ENCODE data around the gene HKDC1. TPM values are rescaled to one million over a fixed set of nuclear protein-coding genes. Genes with fewer than 3 reads are reported as not detected.

HKDC1 gene
- total and polyA plus RNA-seq, 4 donors: 0.53 to 20.0 (median 5.2) TPM

- no peaks in the 10 kb centered on the region for H3K27me3 ChIP-seq (ENCODE audit: control insufficient read depth in 4 of 4, insufficient read depth in 4 of 4, low read length in 3 of 4)
- no peak for DNase-seq (ENCODE audit: low spot score)
- TF ChIP-seq EGR1 (IDR thresholded peaks at IDR 0.05; ENCODE audit: low read depth in 2 of 2) (no peak), GABPA (IDR thresholded peaks at IDR 0.05 in 1 of 2, conservative IDR thresholded peaks at IDR 0.05 in 1 of 2) (no peak), JUND (IDR thresholded peaks at IDR 0.05) (no peak), TAF1 (conservative IDR thresholded peaks at IDR 0.05) (no peak), CTCF (IDR thresholded peaks at IDR 0.05; ENCODE audit: low read depth, low read length, missing input control) (no peak), NR2F2 (IDR thresholded peaks at IDR 0.05) (no peak), SP1 (IDR thresholded peaks at IDR 0.05) (no peak), RAD21 (IDR thresholded peaks at IDR 0.05) (no peak), FOXA1 (IDR thresholded peaks at IDR 0.05) (no peak), RXRA (IDR thresholded peaks at IDR 0.05) (no peak), HNF4G (IDR thresholded peaks at IDR 0.05) (no peak)
- TF ChIP-seq, protein P1, sequence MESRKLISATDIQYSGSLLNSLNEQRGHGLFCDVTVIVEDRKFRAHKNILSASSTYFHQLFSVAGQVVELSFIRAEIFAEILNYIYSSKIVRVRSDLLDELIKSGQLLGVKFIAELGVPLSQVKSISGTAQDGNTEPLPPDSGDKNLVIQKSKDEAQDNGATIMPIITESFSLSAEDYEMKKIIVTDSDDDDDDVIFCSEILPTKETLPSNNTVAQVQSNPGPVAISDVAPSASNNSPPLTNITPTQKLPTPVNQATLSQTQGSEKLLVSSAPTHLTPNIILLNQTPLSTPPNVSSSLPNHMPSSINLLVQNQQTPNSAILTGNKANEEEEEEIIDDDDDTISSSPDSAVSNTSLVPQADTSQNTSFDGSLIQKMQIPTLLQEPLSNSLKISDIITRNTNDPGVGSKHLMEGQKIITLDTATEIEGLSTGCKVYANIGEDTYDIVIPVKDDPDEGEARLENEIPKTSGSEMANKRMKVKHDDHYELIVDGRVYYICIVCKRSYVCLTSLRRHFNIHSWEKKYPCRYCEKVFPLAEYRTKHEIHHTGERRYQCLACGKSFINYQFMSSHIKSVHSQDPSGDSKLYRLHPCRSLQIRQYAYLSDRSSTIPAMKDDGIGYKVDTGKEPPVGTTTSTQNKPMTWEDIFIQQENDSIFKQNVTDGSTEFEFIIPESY (IDR thresholded peaks at IDR 0.05): no peak
- TF ChIP-seq, protein P2, sequence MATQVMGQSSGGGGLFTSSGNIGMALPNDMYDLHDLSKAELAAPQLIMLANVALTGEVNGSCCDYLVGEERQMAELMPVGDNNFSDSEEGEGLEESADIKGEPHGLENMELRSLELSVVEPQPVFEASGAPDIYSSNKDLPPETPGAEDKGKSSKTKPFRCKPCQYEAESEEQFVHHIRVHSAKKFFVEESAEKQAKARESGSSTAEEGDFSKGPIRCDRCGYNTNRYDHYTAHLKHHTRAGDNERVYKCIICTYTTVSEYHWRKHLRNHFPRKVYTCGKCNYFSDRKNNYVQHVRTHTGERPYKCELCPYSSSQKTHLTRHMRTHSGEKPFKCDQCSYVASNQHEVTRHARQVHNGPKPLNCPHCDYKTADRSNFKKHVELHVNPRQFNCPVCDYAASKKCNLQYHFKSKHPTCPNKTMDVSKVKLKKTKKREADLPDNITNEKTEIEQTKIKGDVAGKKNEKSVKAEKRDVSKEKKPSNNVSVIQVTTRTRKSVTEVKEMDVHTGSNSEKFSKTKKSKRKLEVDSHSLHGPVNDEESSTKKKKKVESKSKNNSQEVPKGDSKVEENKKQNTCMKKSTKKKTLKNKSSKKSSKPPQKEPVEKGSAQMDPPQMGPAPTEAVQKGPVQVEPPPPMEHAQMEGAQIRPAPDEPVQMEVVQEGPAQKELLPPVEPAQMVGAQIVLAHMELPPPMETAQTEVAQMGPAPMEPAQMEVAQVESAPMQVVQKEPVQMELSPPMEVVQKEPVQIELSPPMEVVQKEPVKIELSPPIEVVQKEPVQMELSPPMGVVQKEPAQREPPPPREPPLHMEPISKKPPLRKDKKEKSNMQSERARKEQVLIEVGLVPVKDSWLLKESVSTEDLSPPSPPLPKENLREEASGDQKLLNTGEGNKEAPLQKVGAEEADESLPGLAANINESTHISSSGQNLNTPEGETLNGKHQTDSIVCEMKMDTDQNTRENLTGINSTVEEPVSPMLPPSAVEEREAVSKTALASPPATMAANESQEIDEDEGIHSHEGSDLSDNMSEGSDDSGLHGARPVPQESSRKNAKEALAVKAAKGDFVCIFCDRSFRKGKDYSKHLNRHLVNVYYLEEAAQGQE (IDR thresholded peaks at IDR 0.05): no peak
- H3K4me1 ChIP-seq (ENCODE audit: control insufficient read depth in 4 of 4, insufficient read depth in 4 of 4, low read length in 3 of 4): no peaks in the 10 kb centered on the region
- H3K36me3 ChIP-seq (ENCODE audit: control insufficient read depth in 4 of 4, insufficient read depth in 3 of 4, low read depth in 1 of 4, low read length in 3 of 4): no peaks in the 10 kb centered on the region
- H3K9me3 ChIP-seq (ENCODE audit: control insufficient read depth in 4 of 4, low read length in 3 of 4): no peaks in the 10 kb centered on the region
- 91% methylated on average over 2 of the region's 2 CpGs for WGBS
- no peak overlapping the region for H3K4me3 ChIP-seq (ENCODE audit: low read depth in 1 of 3, low read length in 3 of 3)
- no peak overlapping the region for H3K9ac ChIP-seq (ENCODE audit: low read depth in 1 of 2, low read length in 2 of 2)
- no peak overlapping the region for H3K27ac ChIP-seq (ENCODE audit: low read depth in 1 of 2, low read length in 2 of 2)
Measured at GRCh38 chr10:69306421-69306820, 86.3 kb downstream of the HKDC1 start.

GRCh38 chr10:69307434-69307833 is 87.3 kb downstream of the HKDC1 start:
- TF ChIP-seq ATF3 (IDR thresholded peaks at IDR 0.05) (no peak), JUND (IDR thresholded peaks at IDR 0.05) (no peak), HNF4G (IDR thresholded peaks at IDR 0.05) (no peak), SP1 (IDR thresholded peaks at IDR 0.05) (no peak), GABPA (IDR thresholded peaks at IDR 0.05 in 1 of 2, conservative IDR thresholded peaks at IDR 0.05 in 1 of 2) (no peak), FOXA2 (IDR thresholded peaks at IDR 0.05) (no peak), EGR1 (IDR thresholded peaks at IDR 0.05; ENCODE audit: low read depth in 2 of 2) (no peak), RAD21 (IDR thresholded peaks at IDR 0.05) (no peak), TAF1 (conservative IDR thresholded peaks at IDR 0.05) (no peak), FOXA1 (IDR thresholded peaks at IDR 0.05) (no peak), NR2F2 (IDR thresholded peaks at IDR 0.05) (no peak), HNF4A (conservative IDR thresholded peaks at IDR 0.05) (no peak)
- TF ChIP-seq, protein P1 (IDR thresholded peaks at IDR 0.05): no peak
- TF ChIP-seq, protein P2 (IDR thresholded peaks at IDR 0.05): no peak
- TF ChIP-seq, protein P3, sequence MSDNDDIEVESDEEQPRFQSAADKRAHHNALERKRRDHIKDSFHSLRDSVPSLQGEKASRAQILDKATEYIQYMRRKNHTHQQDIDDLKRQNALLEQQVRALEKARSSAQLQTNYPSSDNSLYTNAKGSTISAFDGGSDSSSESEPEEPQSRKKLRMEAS (IDR thresholded peaks at IDR 0.05): no peak
- WGBS: 83% methylated on average over 4 of the region's 4 CpGs
- Histone ChIP-seq H3K27me3 (ENCODE audit: control insufficient read depth in 4 of 4, insufficient read depth in 4 of 4, low read length in 3 of 4) (no peaks in the 10 kb centered on the region), H3K36me3 (ENCODE audit: control insufficient read depth in 4 of 4, insufficient read depth in 3 of 4, low read depth in 1 of 4, low read length in 3 of 4) (no peaks in the 10 kb centered on the region), H3K27ac (ENCODE audit: low read depth in 1 of 2, low read length in 2 of 2) (no peak overlapping the region), H3K4me3 (ENCODE audit: low read depth in 1 of 3, low read length in 3 of 3) (no peak overlapping the region), H3K9me3 (ENCODE audit: control insufficient read depth in 4 of 4, low read length in 3 of 4) (no peaks in the 10 kb centered on the region), H3K4me1 (ENCODE audit: control insufficient read depth in 4 of 4, insufficient read depth in 4 of 4, low read length in 3 of 4) (no peaks in the 10 kb centered on the region), H3K9ac (ENCODE audit: low read depth in 1 of 2, low read length in 2 of 2) (no peak overlapping the region)
- no peak for DNase-seq (ENCODE audit: low spot score)
